NOMO-1 treated with DMSO at 0.1 percent for 48 hours (cell line): Measurements from ENCODE around the gene NHP2.
"Not testable (repeated sequence)": the region's sequence is repeated elsewhere in the genome, so short reads cannot be mapped to it uniquely, and the experiment has no call there.

ENCODE experiments used
- DNase-seq: peaks from one replicate; lab custom pipeline; 2025; ENCODE audit not compliant: unreplicated experiment; lab: John Stamatoyannopoulos, UW

Gene NHP2

DNA sequence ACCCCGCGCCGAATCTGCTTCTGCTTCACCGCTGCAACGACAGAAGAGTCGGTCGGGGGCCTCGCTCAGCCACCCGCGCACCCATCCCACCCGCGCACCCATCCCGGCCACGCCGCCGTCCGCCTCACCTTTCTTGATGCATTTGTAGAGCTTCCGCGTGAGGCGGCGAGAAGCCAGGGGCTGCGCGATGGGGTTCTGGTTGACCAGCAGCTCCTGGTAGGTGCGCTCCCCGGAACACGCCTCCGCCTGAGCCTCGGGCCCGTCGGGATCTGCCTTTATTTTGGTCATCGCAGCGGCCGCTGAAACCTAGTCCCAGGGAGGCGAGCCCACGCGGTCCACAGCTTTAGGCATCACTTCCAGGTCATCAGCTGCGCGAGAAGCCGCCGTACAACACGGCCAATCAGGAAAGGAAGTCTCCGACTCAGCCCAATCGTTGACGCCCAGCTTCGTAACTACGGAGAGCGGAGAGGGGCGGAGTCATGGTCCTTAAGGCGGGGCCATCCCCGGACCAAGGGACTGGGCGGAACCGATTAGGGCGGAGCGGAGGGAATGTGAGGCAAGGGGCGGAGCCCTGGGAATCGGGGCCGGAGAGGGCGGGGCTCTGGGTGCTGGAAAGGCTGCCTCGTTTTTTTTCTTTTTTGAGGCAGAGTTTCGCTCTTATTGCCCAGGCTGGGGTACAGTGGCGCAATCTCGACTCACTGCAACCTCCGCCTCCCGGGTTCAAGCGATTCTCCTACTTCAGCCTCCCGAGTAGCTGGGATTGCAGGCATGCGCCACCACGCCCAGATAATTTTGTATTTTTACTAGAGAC, at the start of gene NHP2:
Gene NHP2 (minus strand): TSS at position 356 of the 811 bp plus-strand sequence. CDS start 68 bp downstream, at position 288.
- peak; percentile 98 for DNase-seq

DNA sequence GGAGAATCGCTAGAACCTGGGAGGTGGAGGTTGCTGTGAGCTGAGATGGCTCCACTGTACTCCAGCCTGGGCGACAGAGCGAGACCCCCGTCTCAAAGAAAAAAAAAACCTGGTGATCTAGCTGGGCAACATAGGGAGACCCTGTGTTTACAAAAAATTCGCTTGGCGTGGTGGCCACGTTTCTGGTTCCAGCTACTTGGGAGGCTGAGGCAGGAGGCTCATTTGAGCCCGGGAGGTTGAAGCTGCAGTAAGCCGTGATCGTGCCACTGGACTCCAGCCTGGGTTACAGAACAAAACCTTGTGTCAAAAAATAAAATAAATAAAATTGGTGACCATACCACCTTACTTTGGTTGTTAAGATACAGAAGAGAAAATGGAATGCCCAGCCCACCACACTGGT, 48.9 kb upstream of the NHP2 start:
- DNase-seq, result no peak

DNA sequence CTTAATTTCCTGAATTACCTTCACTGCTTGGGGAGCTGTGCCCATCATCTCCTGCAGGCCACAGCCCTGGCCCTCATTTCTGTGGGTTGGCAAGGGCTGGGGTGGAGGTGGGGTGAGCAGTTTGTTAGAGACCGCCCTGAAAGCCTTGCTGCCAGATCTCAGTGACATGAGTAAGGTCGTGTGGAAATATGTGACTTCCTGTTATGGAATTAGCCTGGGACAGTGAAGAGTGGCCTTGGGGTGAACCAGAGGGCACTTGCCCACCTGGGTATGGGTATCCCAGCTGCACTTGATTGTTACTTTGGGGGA, 48.2 kb upstream of the NHP2 start:
- DNase-seq, result peak; percentile 60

DNA sequence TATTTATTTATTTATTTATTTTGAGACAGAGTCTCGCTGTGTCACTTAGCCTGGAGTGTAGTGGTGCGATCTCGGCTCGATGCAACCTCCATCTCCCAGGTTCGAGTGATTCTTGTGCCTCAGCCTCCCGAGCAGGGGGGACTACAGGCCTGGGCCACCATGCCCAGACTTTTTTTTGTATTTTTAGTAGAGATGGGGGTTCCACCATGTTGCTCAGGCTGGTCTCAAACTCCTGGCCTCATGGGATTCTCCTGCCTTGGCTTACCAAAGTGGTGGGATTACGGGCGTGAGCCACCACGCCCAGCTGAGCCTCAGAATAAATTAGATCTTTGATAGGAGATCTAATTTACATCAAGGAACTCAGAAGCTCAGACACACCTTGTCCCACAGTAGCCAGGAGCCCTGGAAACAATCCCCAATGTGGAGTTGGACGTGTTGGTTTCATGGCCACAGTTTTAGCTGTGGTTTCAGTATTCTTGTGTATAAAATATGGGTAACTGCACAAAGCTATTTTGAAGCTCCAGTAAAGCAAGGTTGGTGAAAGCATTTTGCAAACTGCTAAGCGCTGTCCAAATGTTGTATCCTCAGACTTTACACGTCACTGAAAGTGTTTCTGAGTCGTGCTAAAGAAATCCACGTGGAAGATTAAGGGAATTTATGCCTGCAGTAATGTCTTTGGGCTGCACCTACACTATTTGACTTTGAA, 47.7 kb upstream of the NHP2 start:
- no peak for DNase-seq

DNA sequence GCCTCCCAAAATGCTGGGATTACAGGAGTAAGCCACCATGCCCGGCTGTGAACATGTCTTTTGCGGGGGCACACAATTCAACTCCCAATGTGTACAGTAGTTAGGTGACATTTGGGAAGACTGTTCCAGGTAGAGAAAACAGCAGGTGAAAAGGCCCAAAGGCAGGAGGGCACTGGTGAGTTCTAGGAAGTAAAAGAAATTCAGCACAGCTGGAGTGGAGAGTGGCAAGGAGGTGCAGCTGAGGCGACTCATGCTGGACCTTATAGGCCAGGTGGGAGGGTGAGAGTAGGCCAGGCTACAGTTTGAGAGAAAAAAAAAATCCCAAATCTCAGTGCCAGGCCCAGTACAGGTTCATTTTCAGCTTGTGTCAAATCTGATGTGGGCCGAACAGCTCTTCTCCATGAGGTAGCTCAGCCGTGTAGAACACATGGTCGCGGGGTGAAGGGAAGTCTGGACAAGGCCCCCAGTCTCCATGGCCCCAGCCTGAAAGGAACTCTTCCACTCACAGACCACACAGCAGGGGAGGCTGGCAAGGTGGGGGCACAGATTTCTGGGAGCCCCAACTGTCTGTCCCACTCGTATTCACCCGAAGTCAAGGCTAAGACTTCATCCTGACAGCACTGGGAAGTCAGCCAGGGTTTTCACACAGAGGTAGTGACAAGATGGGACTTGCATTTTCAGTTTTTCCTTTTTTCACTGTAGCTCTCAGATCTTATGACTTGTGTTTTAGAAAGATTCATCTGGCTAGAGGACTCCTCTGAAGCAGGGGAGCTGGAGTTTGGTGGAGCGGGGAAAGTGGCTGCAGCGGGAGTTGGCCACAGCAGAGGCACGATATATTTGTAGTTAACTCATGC, 46.1 kb upstream of the NHP2 start:
- DNase-seq, result no peak

- DNase-seq, result no peak
Measured at GRCh38 chr5:178198706-178199105, 45.0 kb upstream of the NHP2 start.

- not testable (repeated sequence) for DNase-seq
Measured at GRCh38 chr5:178198151-178198550, 44.5 kb upstream of the NHP2 start.

DNA sequence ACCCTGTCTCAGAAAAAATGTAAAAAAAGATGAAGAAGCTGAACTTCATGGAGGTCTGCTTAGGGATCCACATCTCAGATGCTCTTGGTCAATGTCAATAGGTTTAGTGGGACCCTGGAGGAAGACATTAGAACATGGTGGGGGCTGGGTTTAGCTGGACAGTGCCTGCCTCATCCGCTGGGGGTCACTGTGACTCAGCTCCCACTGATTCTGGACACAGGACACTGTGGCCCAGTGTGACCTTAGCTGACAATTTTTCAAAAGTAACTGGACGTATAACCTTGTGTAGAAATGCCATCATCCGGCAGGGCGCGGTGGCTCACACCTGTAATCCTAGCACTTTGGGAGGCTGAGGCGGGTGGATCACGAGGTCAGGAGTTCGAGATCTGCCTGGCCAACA, 43.3 kb upstream of the NHP2 start:
- DNase-seq, result no peak

GRCh38 chr5:178196281-178196812, 42.7 kb upstream of the NHP2 start:
- no peak for DNase-seq

DNA sequence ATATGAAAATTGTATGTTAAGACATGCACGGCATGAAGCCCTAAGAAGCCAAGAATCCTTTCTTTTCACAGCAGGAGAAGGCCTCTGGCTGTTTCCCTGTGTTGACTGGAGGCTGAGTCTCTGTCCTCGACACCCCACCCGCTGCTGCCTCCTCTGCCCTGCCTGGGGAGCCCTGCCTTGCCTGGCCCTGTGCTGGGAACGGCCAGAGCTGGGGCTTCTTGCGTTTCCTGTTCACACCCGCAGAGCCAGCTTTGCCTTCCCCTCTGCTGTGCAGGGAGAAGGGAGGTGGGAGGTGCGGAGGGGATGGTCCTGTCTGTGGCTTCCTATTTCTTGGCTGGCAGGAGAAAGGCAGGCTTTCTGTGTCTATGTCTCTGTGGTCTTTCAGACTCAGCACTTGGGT, 40.3 kb upstream of the NHP2 start:
- no peak for DNase-seq

DNA sequence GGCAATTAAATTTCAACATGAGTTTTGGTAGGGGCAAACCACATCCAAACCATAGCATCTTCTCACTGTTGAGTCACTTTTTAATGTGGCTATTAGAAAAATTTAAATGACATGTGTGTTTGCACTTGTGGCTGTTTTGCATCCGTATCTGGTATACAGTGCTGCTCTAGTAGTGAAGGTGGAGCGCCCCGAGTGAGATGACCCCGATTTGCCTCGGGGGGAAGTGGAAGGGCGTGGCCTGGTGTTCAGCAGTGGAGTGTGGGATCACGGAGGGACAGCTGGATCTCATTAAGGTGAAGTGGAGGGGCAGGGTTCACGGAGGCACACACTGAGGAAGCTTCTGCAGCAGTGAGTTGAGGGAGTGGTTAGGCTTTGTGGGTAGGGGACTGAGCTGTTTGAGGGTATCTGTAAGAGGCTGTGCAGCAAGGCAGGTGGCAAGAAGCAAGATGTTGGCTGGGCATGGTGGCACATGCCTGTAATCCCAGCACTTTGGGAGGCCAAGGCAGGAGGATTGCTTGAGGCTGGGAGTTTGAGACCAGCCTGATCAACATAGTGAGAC, 39.6 kb upstream of the NHP2 start:
- no peak for DNase-seq

GRCh38 chr5:178192787-178193186, 39.1 kb upstream of the NHP2 start:
- no peak for DNase-seq

- DNase-seq, result no peak
Measured at GRCh38 chr5:178192244-178192643, 38.6 kb upstream of the NHP2 start.

- no peak for DNase-seq
Measured at GRCh38 chr5:178191661-178192060, 38.0 kb upstream of the NHP2 start.

DNA sequence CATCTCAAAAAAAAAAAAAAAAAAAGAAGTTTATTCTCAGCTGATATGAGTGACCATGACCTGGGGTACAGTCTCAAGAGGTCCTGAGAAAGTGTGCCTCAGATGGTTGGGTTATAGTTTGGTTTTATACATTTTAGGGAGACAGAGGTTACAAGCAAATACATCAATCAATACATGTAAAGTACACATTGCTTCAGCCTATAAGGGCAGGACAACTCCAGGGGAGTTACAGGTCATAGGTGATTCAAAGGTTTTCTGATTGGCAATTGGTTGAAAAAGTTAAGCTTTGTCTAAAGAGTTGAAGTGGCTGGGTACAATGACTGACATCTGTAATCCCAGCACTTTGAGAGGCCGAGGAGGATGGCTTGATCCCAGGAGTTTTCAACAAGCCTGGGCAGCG, 35.7 kb upstream of the NHP2 start:
- DNase-seq, result no peak

DNA sequence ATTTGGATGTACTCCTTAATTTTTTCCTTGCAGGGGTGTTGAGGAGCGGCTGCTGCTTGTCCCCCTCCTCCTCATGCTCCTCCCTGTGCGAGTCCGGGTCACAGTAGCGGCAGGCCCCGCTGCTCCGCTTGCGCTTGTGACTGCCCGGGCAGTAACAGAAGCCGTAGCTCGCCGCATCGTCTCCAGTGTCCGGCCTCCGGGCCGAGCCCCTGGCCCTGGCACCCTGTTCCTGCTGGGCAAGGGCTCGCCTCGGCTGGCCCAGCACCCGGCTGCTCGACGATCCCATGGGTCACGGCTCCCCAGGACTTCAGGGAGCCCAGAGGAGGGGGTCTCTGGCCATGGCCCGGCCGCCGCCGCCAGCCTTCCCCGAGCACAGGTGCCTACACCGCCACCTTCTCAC, 33.3 kb upstream of the NHP2 start, which contains the start of gene GMCL2:
Gene GMCL2 (minus strand): TSS at position 358 of the 400 bp plus-strand sequence. CDS start 72 bp downstream, at position 286.
- DNase-seq, result no peak

DNA sequence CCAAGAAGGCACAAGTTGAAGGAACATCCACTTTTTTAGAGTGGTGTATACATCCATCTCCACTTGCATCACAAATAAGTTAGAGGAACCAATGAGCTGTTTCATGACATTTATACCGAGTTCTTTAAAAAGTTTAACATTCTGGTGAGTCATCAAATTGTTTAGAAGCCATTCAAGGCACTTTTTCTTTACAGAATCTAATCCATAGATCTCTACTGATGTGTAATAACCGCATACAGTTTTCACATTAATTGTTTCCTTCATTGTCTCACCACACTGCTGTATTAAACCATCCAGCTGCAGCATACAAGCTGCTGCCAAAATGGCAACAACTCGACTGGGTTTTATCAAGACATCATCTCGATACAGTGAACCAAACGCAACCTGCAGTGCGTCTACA, 32.7 kb upstream of the NHP2 start:
- peak; percentile 63 for DNase-seq

DNA sequence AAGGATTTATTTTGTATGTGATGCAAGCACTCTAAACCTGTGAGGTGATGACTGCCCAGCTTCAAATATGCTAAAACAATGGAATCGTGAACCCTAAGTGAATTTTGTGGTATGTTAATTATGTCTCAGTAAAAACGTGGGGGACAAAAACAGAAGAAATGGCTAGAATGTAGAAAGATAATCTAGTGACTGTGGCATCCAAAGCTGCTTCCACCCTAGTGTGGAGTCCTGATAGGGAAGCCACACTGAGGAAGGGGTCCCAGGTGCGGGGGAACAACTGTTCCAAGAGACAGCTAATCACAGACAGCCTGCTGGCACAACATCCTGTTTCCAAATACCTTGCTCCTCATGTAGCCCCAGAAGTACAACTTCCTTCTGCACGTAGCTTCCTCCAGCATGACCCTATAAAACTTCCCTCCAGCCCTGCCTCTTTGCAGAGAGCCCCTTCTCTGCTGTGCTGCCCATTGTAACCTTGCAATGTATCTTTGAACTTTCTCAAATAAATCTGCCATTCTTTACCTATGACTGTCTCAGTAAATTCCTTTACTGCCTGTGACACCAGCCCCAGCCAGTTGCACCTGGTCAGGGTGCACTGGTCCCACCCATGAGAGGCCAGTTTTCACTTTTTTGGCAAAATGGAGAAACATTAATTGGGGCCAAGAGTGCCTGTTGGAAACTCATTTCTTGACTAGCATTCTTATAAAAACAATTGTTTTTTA, 28.6 kb upstream of the NHP2 start:
- peak; percentile 78 for DNase-seq

GRCh38 chr5:178180141-178180863, 26.6 kb upstream of the NHP2 start:
- DNase-seq, result no peak

- no peak for DNase-seq
Measured at GRCh38 chr5:178177569-178177968, 23.9 kb upstream of the NHP2 start.
